Fibroblast of villous mesenchyme (primary cell): ENCODE results near the gene IL1RL2. TPM values are rescaled to one million over a fixed set of nuclear protein-coding genes. Genes with fewer than 3 reads are reported as not detected.
A peak's percentile ranks its signal among the peaks of the same experiment; 100 is the strongest.

ENCODE experiments used
- DNase-seq: peaks from one replicate; pipeline ENCODE4 v3.0.0-alpha.2; 2010; ENCODE audit warnings: low read depth
- H3K4me3 ChIP-seq: 2 replicates; pipeline ENCODE4 v1.5.1; 2011; ENCODE audit warnings: low read depth, mild to moderate bottlenecking, low read length
- total RNA-seq: library from RNA; depleted of rRNA; stranded (reverse); fragments of >200 nt; gene quantifications from 2 replicates; pipeline ENCODE4 v1.2.3, GENCODE V29; 2012
- TF ChIP-seq, protein P1 (sequence below): IDR thresholded peaks from 2 replicates; pipeline ENCODE4 v1.5.1; 2012; ENCODE audit warnings: low read depth, mild to moderate bottlenecking, low read length; ENCODE audit not compliant: insufficient read depth

The IL1RL2 gene
- total RNA-seq, 1 donor: 1.3 TPM

DNA sequence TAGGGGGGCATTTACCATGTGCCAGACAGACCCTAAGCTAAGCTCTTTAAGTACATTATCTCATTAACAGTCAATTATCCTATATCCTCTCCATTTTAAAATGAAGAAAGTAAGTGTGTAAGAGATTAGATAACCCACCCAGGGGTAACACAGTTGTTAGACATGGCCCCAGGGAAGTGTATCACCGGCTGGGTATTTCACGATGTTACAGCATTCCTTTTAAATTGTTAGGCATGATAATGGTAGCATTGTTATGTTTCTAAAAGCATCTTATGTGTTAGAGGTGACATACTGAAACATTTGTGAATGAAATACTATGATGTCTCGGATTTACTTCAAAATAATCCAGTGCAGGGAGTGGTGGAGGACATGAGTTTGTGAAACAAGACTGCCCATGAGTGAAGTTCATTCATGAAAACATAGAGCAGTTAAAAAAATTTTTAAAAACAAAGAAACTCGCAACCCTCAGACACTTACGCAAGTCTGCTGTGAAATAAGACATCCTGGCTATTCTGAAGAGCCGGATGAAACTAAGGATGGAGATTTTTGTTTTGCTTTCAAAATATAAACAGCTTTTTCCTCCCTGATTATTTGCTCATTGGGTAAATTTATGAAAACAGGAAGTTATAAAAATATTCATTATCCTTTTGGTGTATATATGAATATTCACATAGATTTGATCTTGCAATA, 54.9 kb downstream of the IL1RL2 start:
- H3K4me3 ChIP-seq: no peak overlapping the region
- DNase-seq: peak; percentile 70
- TF ChIP-seq, protein P1, sequence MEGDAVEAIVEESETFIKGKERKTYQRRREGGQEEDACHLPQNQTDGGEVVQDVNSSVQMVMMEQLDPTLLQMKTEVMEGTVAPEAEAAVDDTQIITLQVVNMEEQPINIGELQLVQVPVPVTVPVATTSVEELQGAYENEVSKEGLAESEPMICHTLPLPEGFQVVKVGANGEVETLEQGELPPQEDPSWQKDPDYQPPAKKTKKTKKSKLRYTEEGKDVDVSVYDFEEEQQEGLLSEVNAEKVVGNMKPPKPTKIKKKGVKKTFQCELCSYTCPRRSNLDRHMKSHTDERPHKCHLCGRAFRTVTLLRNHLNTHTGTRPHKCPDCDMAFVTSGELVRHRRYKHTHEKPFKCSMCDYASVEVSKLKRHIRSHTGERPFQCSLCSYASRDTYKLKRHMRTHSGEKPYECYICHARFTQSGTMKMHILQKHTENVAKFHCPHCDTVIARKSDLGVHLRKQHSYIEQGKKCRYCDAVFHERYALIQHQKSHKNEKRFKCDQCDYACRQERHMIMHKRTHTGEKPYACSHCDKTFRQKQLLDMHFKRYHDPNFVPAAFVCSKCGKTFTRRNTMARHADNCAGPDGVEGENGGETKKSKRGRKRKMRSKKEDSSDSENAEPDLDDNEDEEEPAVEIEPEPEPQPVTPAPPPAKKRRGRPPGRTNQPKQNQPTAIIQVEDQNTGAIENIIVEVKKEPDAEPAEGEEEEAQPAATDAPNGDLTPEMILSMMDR: no peak

DNA sequence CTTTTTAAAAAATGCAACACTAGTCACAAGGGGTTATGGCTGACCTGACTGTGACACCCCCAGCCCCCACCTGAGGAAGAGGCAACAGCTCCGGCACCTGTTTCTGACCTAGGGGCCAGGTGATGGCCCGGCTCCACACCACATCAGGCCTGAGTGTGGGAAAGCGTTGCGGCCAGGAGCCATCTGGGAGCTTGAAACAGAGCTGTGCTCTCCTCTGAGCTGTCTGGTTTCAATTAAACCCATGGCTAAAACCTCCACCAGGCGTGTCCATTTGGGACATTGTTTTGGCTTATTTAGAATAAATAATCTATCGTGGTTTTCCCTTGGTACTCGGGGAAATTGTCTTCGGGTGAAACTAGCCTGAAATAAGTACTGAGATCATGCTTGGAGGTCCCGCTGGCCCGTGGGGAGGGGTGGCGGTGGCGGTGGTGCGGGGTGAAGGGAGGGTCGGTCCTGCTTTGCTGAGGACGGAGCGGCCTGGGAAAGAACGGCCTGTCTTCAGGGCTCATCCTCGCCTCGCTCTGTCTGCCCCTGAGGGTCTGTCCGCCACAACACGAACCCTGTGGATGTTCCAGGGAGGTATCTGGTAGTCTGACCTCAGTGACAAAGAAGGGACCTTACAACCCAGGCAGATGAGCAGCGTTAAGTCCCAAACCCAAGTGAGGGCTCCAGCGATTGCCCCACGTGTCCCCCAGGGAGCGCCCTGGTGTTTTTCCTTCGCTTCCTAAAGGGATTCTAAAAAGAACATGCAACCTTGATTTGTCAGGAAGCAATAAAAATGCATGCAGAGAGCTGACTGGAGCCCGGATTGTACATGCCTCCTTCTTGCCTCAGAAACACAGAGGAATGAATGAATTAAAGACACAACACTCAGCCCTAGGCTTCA, 58.7 kb downstream of the IL1RL2 start:
- TF ChIP-seq, protein P1: peak; percentile 34
- peak; percentile 79 for DNase-seq
- H3K4me3 ChIP-seq: no peak overlapping the region

DNA sequence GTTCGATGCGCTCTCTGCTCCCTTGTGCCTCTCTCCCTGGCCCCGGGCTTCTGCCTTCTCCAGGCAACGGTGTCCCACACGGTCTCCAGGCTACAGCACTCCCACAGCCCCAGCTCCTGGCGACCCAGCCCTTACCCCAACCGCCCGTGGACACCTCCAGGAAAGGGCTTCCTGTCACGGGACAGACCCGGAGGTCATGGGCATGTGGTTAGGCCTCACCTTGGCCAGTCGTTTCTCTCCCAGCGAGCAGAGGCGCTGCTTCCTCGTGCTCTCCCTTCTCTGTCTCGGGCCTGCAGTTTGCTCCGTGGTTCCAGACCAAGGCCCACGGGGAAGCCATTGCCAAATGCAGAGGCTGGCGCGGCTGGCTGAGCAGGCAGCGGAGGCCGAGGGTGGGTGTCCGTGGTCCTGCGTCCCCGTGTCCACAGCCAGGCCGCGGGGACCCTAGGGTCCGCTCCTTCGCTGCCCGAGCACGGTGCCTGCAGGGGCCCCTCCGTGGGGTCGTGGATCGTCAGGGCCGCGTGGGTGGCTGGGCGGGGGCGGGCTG, 63.5 kb downstream of the IL1RL2 start:
- TF ChIP-seq, protein P1: no peak
- no peak for DNase-seq

DNA sequence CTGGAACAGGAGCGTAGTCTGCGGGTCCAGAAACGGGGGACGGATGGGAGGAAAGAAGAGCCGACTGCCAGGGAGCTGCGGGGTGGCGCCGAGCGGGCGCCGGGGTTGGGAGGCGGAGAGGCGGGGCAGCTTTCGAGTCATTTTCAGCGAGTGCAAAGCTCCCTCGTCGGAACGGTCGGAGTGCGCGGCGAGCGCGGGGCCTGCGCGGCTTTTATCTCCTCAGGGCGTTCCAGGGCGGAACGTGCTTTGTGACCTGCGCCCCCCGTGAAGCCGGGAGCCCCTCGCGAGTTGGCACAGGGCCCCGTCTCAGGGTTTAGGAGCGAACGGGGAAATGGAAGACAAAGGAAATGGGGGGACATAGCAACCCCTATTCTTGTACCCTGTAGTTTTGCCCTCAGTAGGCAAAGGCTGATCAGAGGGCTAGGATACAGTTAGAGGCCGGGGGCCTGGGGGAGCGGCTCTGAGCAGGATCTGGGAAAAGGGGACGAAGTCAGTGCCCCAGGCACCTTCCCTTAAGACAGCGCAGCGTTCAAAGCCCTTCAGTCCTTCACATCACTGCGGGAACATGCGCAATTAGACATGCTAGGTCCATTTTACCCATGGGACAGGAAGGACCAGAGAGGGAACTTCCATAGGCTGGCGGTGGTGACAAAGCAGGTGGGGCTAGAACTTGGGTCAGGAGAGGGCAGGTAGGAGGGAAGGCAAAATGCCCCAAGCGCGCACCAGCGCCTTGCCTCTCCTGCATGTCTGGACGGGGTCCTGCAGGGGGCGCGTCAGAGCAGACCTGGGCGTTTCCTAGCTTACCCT, 64.4 kb downstream of the IL1RL2 start:
- no peak for DNase-seq
- TF ChIP-seq, protein P1: peak; percentile 44
- H3K4me3 ChIP-seq: peak overlapping the region; percentile 31

More for the DNA sequence above, 63.5 kb downstream of the IL1RL2 start:
- no peak overlapping the region for H3K4me3 ChIP-seq

DNA sequence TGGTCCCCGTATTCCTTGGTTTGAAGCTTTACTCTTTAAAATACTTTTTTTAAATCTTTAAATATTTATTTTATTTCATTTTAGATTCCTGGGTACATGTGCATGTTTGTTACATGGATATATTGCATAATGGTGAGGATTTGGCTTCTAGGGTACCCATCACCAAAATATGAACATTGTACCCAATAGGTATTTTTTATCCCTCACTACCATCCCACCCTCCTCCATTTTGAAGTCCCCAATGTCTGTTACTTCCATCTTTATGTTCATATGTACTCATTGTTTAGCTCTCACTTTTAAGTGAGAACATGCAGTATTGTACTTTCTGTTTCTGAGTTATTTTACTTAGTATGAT, 65.0 kb downstream of the IL1RL2 start:
- H3K4me3 ChIP-seq: no peak overlapping the region
- no peak for DNase-seq
- TF ChIP-seq, protein P1: no peak

DNA sequence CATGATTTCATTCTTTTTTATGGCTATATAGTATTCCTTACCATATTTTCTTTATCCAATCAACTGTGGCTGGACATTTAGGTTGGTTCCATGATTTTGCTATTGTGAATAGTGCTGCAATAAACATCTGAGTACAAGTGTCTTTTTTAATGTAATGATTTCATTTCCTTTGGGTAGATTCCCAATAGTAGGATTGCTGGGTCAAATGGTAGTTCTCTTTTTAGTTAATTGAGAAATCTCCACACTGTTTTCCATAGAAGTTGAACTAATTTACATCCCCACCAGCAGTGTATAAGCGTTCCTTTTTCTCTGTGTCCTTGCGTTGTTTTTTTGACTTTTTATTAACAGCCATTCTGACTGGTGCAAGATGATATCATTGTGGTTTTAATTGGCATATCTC, 65.4 kb downstream of the IL1RL2 start:
- no peak for DNase-seq
- H3K4me3 ChIP-seq: no peak overlapping the region
- TF ChIP-seq, protein P1: no peak
